ENCODE data around the gene RERE.
"Not testable (repeated sequence)": the region's sequence is repeated elsewhere in the genome, so short reads cannot be mapped to it uniquely, and the experiment has no call there.

RERE gene

GRCh38 chr1:8381618-8382017 lies 435.8 kb downstream of the RERE start:
- no peak overlapping the region for H3K4me3 ChIP-seq (ENCODE audit: low read length)
- no peak for TF ChIP-seq ZNF274 (IDR thresholded peaks at IDR 0.05; ENCODE audit: low read depth, low read length)

GRCh38 chr1:8380310-8380709 lies 437.1 kb downstream of the RERE start:
- H3K4me3 ChIP-seq (ENCODE audit: low read length): not testable (repeated sequence)

- no peak for TF ChIP-seq ZNF274 (IDR thresholded peaks at IDR 0.05; ENCODE audit: low read depth, low read length)
- H3K4me3 ChIP-seq (ENCODE audit: low read length): no peak overlapping the region
Observed at GRCh38 chr1:8379513-8380186, 437.8 kb downstream of the RERE start.

GRCh38 chr1:8378981-8379470 lies 438.4 kb downstream of the RERE start:
- H3K4me3 ChIP-seq (ENCODE audit: low read length): no peak overlapping the region
- TF ChIP-seq ZNF274 (IDR thresholded peaks at IDR 0.05; ENCODE audit: low read depth, low read length): no peak

GRCh38 chr1:8378178-8378577 lies 439.3 kb downstream of the RERE start:
- TF ChIP-seq ZNF274 (IDR thresholded peaks at IDR 0.05; ENCODE audit: low read depth, low read length): no peak

GRCh38 chr1:8377271-8377981 lies 440.0 kb downstream of the RERE start:
- no peak overlapping the region for H3K4me3 ChIP-seq (ENCODE audit: low read length)
- no peak for TF ChIP-seq ZNF274 (IDR thresholded peaks at IDR 0.05; ENCODE audit: low read depth, low read length)

More at GRCh38 chr1:8378178-8378577, 439.3 kb downstream of the RERE start:
- no peak overlapping the region for H3K4me3 ChIP-seq (ENCODE audit: low read length)

GRCh38 chr1:8376358-8376840 lies 441.0 kb downstream of the RERE start:
- no peak for TF ChIP-seq ZNF274 (IDR thresholded peaks at IDR 0.05; ENCODE audit: low read depth, low read length)
- no peak overlapping the region for H3K4me3 ChIP-seq (ENCODE audit: low read length)

GRCh38 chr1:8374812-8375211 lies 442.6 kb downstream of the RERE start:
- no peak for TF ChIP-seq ZNF274 (IDR thresholded peaks at IDR 0.05; ENCODE audit: low read depth, low read length)

GRCh38 chr1:8374356-8374755 lies 443.1 kb downstream of the RERE start:
- TF ChIP-seq ZNF274 (IDR thresholded peaks at IDR 0.05; ENCODE audit: low read depth, low read length): no peak
- H3K4me3 ChIP-seq (ENCODE audit: low read length): no peak overlapping the region

More at GRCh38 chr1:8374812-8375211, 442.6 kb downstream of the RERE start:
- no peak overlapping the region for H3K4me3 ChIP-seq (ENCODE audit: low read length)

GRCh38 chr1:8373581-8374241 lies 443.7 kb downstream of the RERE start:
- no peak for TF ChIP-seq ZNF274 (IDR thresholded peaks at IDR 0.05; ENCODE audit: low read depth, low read length)
- no peak overlapping the region for H3K4me3 ChIP-seq (ENCODE audit: low read length)

- H3K4me3 ChIP-seq (ENCODE audit: low read length): no peak overlapping the region
- no peak for TF ChIP-seq ZNF274 (IDR thresholded peaks at IDR 0.05; ENCODE audit: low read depth, low read length)
Observed at GRCh38 chr1:8373125-8373524, 444.3 kb downstream of the RERE start.

GRCh38 chr1:8371372-8371991 lies 446.0 kb downstream of the RERE start:
- no peak overlapping the region for H3K4me3 ChIP-seq (ENCODE audit: low read length)

GRCh38 chr1:8370905-8371315 lies 446.5 kb downstream of the RERE start:
- no peak for TF ChIP-seq ZNF274 (IDR thresholded peaks at IDR 0.05; ENCODE audit: low read depth, low read length)
- H3K4me3 ChIP-seq (ENCODE audit: low read length): no peak overlapping the region

More at GRCh38 chr1:8371372-8371991, 446.0 kb downstream of the RERE start:
- no peak for TF ChIP-seq ZNF274 (IDR thresholded peaks at IDR 0.05; ENCODE audit: low read depth, low read length)

All from GM08714 (cell line).